Upper lobe of left lung (tissue), 6 donors: Measurements from ENCODE around the gene ZNF488. TPM values are rescaled to one million over a fixed set of nuclear protein-coding genes. Genes with fewer than 3 reads are reported as not detected.

Source experiments
- ATAC-seq, 2 donors: fragments of 200-7000 bp; cut with Tn5 transposase; one replicate each; pipeline ENCODE4 v1.9.1; 2022; ENCODE audit warnings: mild to moderate bottlenecking in 2 of 2, moderate library complexity in 2 of 2; ENCODE audit not compliant: low FRiP score in 2 of 2
- DNase-seq, 2 donors: peaks; one replicate each; pipeline ENCODE4 v3.0.0-alpha.2; 2019 to 2020
- H3K27ac ChIP-seq, 4 donors: fragments of 200-600 bp; sonication (generic); one replicate each; pipeline ENCODE4 v1.5.1; 2016 to 2019
- H3K27me3 ChIP-seq, 4 donors: fragments of 200-600 bp; sonication (generic); one replicate each; pipeline ENCODE4 v1.5.1; 2017 to 2019
- H3K36me3 ChIP-seq, 4 donors: fragments of 200-600 bp; sonication (generic); one replicate each; pipeline ENCODE4 v1.5.1; 2016 to 2019
- H3K4me1 ChIP-seq, 4 donors: fragments of 200-600 bp; sonication (generic); one replicate each; pipeline ENCODE4 v1.5.1; 2018 to 2019
- H3K4me3 ChIP-seq, 4 donors: fragments of 200-600 bp; sonication (generic); one replicate each; pipeline ENCODE4 v1.5.1; 2017 to 2019; ENCODE audit warnings: mild to moderate bottlenecking in 2 of 4, moderate library complexity in 1 of 4
- H3K9me3 ChIP-seq, 4 donors: fragments of 200-600 bp; sonication (generic); one replicate each; pipeline ENCODE4 v1.5.1; 2018 to 2019
- EP300 ChIP-seq, 4 donors: sonication (generic); formaldehyde crosslinking; IDR thresholded peaks; one replicate each; pipeline ENCODE4 v1.5.1; 2017; ENCODE audit warnings: antibody characterized with exemption in 4 of 4, control low read depth in 2 of 4
- POLR2A ChIP-seq, 4 donors: fragments of 450-650 bp; IDR thresholded peaks; one replicate each; pipeline ENCODE4 v1.5.1; 2016 to 2017; ENCODE audit warnings: antibody characterized with exemption in 4 of 4, mild to moderate bottlenecking in 2 of 4
- POLR2AphosphoS5 ChIP-seq, 2 donors: sonication (generic); formaldehyde crosslinking; IDR thresholded peaks; one replicate each; pipeline ENCODE4 v1.5.1; 2017; ENCODE audit warnings: antibody characterized with exemption in 2 of 2
- WGBS, 2 donors: methylation state at CpG; one replicate each; pipeline ENCODE4 v1.1.5; 2017 to 2018; 5-methylcytosine and 5-hydroxymethylcytosine counted together
- total RNA-seq, 6 donors: library from RNA; depleted of rRNA in 4 of 6; stranded (reverse); fragments of >200 nt in 4 of 6; gene quantifications; one replicate each; pipeline versions ENCODE4 v1.1.0 to v1.2.1, GENCODE V29; 2016 to 2021
- TF ChIP-seq, protein P1 (sequence below), 6 experiments: fragments of 450-650 bp in 4 of 6; fragments of 200-600 bp in 2 of 6; sonication (generic) in 2 of 6; IDR thresholded peaks; one replicate each; pipeline ENCODE4 v1.5.1; 2016 to 2019; ENCODE audit warnings: antibody characterized with exemption in 6 of 6
- donor health status: DM: no; HTN: no; CAD: no; lungs with moderate emphysema.
- donor health status: DM: no; HTN: yes; CAD: no; lungs with severe emphysema.

Gene ZNF488
- total RNA-seq, 6 donors from 2014 or later = 0.15 to 0.66 (median 0.28) TPM; not detected in 2

DNA sequence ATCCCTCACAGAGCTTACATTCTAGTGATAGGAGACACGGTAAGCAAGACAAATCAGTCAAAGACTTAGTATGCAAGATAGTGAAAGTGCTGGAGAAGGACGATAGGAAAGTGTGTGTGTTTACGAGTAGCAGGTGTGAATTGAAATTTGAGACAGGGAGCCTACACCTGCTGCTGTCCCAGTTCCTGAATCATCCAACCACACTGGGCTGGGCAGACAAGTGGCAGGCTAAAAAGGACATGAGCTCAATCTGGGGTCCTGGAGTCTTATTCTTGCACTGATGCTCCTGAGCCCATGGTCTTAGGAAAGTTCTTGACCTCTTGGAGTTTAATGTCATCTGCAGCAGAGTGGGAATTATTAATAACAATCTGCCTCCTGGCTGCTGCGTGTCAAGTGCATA is 19.7 kb downstream of the ZNF488 start:
- 68 to 69% methylated on average over 4 of the region's 4 CpGs for WGBS, 2 donors
- Histone ChIP-seq H3K27me3 (no peaks in the 10 kb centered on the region), H3K9me3 (no peaks in the 10 kb centered on the region), H3K36me3 (no peaks in the 10 kb centered on the region), H3K27ac (no peak overlapping the region), H3K4me1 (no peaks in the 10 kb centered on the region), H3K4me3 (no peak overlapping the region)
- no peak for DNase-seq
- no peak for ATAC-seq
- TF ChIP-seq POLR2AphosphoS5 (IDR thresholded peaks at IDR 0.05) (no peak), POLR2A (IDR thresholded peaks at IDR 0.05) (no peak), EP300 (IDR thresholded peaks at IDR 0.05) (no peak)
- TF ChIP-seq, protein P1, sequence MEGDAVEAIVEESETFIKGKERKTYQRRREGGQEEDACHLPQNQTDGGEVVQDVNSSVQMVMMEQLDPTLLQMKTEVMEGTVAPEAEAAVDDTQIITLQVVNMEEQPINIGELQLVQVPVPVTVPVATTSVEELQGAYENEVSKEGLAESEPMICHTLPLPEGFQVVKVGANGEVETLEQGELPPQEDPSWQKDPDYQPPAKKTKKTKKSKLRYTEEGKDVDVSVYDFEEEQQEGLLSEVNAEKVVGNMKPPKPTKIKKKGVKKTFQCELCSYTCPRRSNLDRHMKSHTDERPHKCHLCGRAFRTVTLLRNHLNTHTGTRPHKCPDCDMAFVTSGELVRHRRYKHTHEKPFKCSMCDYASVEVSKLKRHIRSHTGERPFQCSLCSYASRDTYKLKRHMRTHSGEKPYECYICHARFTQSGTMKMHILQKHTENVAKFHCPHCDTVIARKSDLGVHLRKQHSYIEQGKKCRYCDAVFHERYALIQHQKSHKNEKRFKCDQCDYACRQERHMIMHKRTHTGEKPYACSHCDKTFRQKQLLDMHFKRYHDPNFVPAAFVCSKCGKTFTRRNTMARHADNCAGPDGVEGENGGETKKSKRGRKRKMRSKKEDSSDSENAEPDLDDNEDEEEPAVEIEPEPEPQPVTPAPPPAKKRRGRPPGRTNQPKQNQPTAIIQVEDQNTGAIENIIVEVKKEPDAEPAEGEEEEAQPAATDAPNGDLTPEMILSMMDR (IDR thresholded peaks at IDR 0.05) = no peak

GRCh38 chr10:47363781-47364180 is 20.3 kb downstream of the ZNF488 start:
- TF ChIP-seq EP300 (IDR thresholded peaks at IDR 0.05) (no peak), POLR2AphosphoS5 (IDR thresholded peaks at IDR 0.05) (no peak), POLR2A (IDR thresholded peaks at IDR 0.05) (no peak)
- TF ChIP-seq, protein P1 (IDR thresholded peaks at IDR 0.05) = no peak
- H3K4me1 ChIP-seq = no peaks in the 10 kb centered on the region
- no peak overlapping the region for H3K27ac ChIP-seq
- H3K27me3 ChIP-seq = no peaks in the 10 kb centered on the region
- no peaks in the 10 kb centered on the region for H3K9me3 ChIP-seq
- ATAC-seq (no peak), DNase-seq (no peak)
- no peaks in the 10 kb centered on the region for H3K36me3 ChIP-seq
- no peak overlapping the region for H3K4me3 ChIP-seq
- WGBS, 2 donors = 86% methylated on average over 3 of the region's 3 CpGs

- WGBS, 2 donors = 83 to 90% methylated on average over 3 of the region's 3 CpGs
- no peaks in the 10 kb centered on the region for H3K36me3 ChIP-seq
- H3K4me3 ChIP-seq = no peak overlapping the region
- no peak for ATAC-seq
- H3K27ac ChIP-seq = no peak overlapping the region
- H3K4me1 ChIP-seq = no peaks in the 10 kb centered on the region
- no peak for TF ChIP-seq EP300 (IDR thresholded peaks at IDR 0.05)
- no peak for TF ChIP-seq POLR2AphosphoS5 (IDR thresholded peaks at IDR 0.05)
- TF ChIP-seq, protein P1 (IDR thresholded peaks at IDR 0.05) = no peak
- TF ChIP-seq POLR2A (IDR thresholded peaks at IDR 0.05) = no peak
- no peaks in the 10 kb centered on the region for H3K27me3 ChIP-seq
- no peak for DNase-seq
- H3K9me3 ChIP-seq = no peaks in the 10 kb centered on the region
Observed at GRCh38 chr10:47362199-47362598, 21.9 kb downstream of the ZNF488 start.

- Histone ChIP-seq H3K27ac (no peak overlapping the region), H3K4me3 (no peak overlapping the region), H3K27me3 (no peaks in the 10 kb centered on the region), H3K9me3 (no peaks in the 10 kb centered on the region), H3K4me1 (no peaks in the 10 kb centered on the region), H3K36me3 (no peaks in the 10 kb centered on the region)
- DNase-seq (no peak), ATAC-seq (peak in 1 of 2 donors; percentile 41)
- 63 to 77% methylated on average over 5 to 9 of the region's 9 CpGs for WGBS, 2 donors
- no peak for TF ChIP-seq POLR2A (IDR thresholded peaks at IDR 0.05)
- TF ChIP-seq, protein P1 (IDR thresholded peaks at IDR 0.05) = peak; percentile 39 to 58 (median 49)
- TF ChIP-seq EP300 (IDR thresholded peaks at IDR 0.05) = no peak
Observed at GRCh38 chr10:47361293-47361692, 22.8 kb downstream of the ZNF488 start.

DNA sequence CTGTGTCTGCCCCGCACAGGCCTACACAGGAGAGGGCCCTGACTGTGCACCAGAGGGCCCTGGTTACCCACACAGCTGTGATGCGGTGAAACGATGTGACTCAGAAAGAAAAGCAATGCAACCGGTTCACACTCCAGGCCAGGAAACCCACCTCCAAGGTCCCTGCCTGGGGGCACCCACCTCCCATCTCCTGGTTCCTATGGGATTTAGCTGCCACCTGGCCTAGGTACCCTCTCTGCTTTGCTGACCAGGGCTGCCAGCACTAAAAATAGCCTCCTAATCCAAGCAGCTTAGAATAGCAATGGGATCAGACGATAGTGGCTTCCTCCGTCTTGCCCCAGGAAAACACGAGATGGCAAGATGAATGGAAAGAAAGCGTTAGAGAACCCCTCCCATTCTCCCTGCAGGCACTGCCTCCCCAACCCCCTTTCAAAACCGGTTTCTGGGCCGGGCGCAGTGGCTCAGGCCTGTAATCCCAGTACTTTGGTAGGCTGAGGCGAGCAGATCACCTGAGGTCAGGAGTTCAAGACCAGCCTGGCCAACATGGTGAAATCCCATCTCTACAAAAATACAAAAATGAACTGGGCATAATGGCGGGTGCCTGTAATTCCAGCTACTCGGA is 23.6 kb downstream of the ZNF488 start:
- 83 to 88% methylated on average over 10 to 14 of the region's 14 CpGs for WGBS, 2 donors
- Histone ChIP-seq H3K27ac (no peak overlapping the region), H3K4me1 (no peaks in the 10 kb centered on the region), H3K4me3 (no peak overlapping the region), H3K36me3 (no peaks in the 10 kb centered on the region), H3K27me3 (no peaks in the 10 kb centered on the region), H3K9me3 (no peaks in the 10 kb centered on the region)
- DNase-seq (no peak), ATAC-seq (no peak)
- TF ChIP-seq EP300 (IDR thresholded peaks at IDR 0.05) (no peak), POLR2A (IDR thresholded peaks at IDR 0.05) (no peak), POLR2AphosphoS5 (IDR thresholded peaks at IDR 0.05) (no peak)
- TF ChIP-seq, protein P1 (IDR thresholded peaks at IDR 0.05) = no peak
